K562 (cell line): ENCODE data around the gene CHRNB1. TPM values are rescaled to one million over a fixed set of nuclear protein-coding genes. Genes with fewer than 3 reads are reported as not detected.

Experiments used
- ATAC-seq: fragments of 200-7000 bp; cut with Tn5 transposase; 3 replicates; pipeline ENCODE4 v1.9.1; 2020; ENCODE audit warnings: moderate library complexity
- BruUV-seq: library from RNA; stranded (reverse); fragments of 400-500 nt; replicated peaks from 2 replicates; lab custom pipeline; 2021; lab: Mats Ljungman, UMichigan
- CTCF ChIA-PET: fragments of 300-600 bp; formaldehyde crosslinking; extraction: SDS; loops from one replicate; lab custom pipeline; 2021; ENCODE audit warnings: low intra/inter-chr PET ratio; lab: Yijun Ruan, JAX
- POLR2A ChIA-PET: fragments of 300-600, 350-650 bp; sonication (Branson Sonifier 250); formaldehyde crosslinking; extraction: SDS; loops from one replicate; lab custom pipeline; 2021; ENCODE audit warnings: antibody characterized with exemption, inconsistent platforms; lab: Yijun Ruan, JAX
- DNase-seq, 4 experiments: peaks; one replicate each; pipeline versions ENCODE4 v3.0.0 to v3.0.0-alpha.2; 2011 to 2018; ENCODE audit warnings: low spot score in 3 of 4, mixed read lengths in 3 of 4; ENCODE audit errors: extremely low read depth in 1 of 4
- FAIRE-seq: peaks from 2 replicates; lab custom pipeline; 2011; peaks lifted over from hg19 to GRCh38; lab: Jason Lieb, UNC
- H2AFZ ChIP-seq: 2 replicates; pipeline ENCODE4 v1.6.0; 2011; ENCODE audit warnings: low read depth, low read length, control low read depth, inconsistent platforms
- H3K27ac ChIP-seq: fragments of 200-600 bp; 3 replicates; pipeline ENCODE4 v1.8.0; 2011; ENCODE audit warnings: low read depth, mild to moderate bottlenecking, control low read depth, inconsistent platforms, low read length, moderate library complexity, mixed read lengths; ENCODE audit errors: extremely low read depth
- H3K27me3 ChIP-seq, 2 experiments: fragments of 300-600 bp in 1 of 2; 2 replicates in 1 of 2; 3 replicates in 1 of 2; pipeline versions ENCODE4 v1.6.0 to v1.8.0; 2011; ENCODE audit warnings: inconsistent platforms in 2 of 2, low read length in 2 of 2, mild to moderate bottlenecking in 1 of 2, mixed read lengths in 1 of 2, moderate library complexity in 1 of 2; ENCODE audit not compliant: control insufficient read depth in 2 of 2, insufficient read depth in 2 of 2
- H3K36me3 ChIP-seq: fragments of 300-600 bp; 3 replicates; pipeline ENCODE4 v1.8.0; 2011; ENCODE audit warnings: mild to moderate bottlenecking, low read length, inconsistent platforms; ENCODE audit not compliant: control insufficient read depth, insufficient read depth
- H3K4me1 ChIP-seq, 2 experiments: fragments of 200-600 bp in 1 of 2; replicated peaks in 1 of 2; 2 replicates in 1 of 2; 3 replicates in 1 of 2; pipeline versions ENCODE4 v1.5.1 to v1.8.0; 2011; ENCODE audit warnings: inconsistent platforms in 2 of 2, low read length in 2 of 2, mild to moderate bottlenecking in 1 of 2, mixed read lengths in 1 of 2, moderate library complexity in 1 of 2; ENCODE audit not compliant: control insufficient read depth in 2 of 2, insufficient read depth in 2 of 2
- H3K4me2 ChIP-seq: 2 replicates; pipeline ENCODE4 v1.6.1; 2011; ENCODE audit warnings: low read length, control low read depth, inconsistent platforms, mixed read lengths; ENCODE audit not compliant: insufficient read depth
- H3K4me3 ChIP-seq: fragments of 200-600 bp; sonication (generic), shearing (Covaris generic); 2 replicates; pipeline ENCODE4 v1.5.1; 2016; ENCODE audit warnings: control low read depth, inconsistent platforms
- H3K79me2 ChIP-seq: fragments of 200-600 bp; 3 replicates; pipeline ENCODE4 v1.8.0; 2011; ENCODE audit warnings: low read length, inconsistent platforms; ENCODE audit not compliant: control insufficient read depth, insufficient read depth
- H3K9ac ChIP-seq, 2 experiments: 2 replicates each; pipeline versions ENCODE4 v1.6.0 to v1.6.1; 2011; ENCODE audit warnings: low read depth in 2 of 2, low read length in 2 of 2, control low read depth in 1 of 2, inconsistent platforms in 1 of 2, mild to moderate bottlenecking in 1 of 2, mixed read lengths in 1 of 2; ENCODE audit not compliant: insufficient read depth in 1 of 2
- H3K9me1 ChIP-seq: one replicate; pipeline ENCODE4 v1.6.0; 2011; ENCODE audit warnings: inconsistent platforms, mild to moderate bottlenecking, low read length, moderate library complexity; ENCODE audit not compliant: control insufficient read depth, insufficient read depth
- H3K9me3 ChIP-seq: replicated peaks from 2 replicates; pipeline ENCODE4 v1.5.1; 2011; ENCODE audit warnings: low read depth, low read length, inconsistent platforms; ENCODE audit not compliant: control insufficient read depth, insufficient read depth
- H4K20me1 ChIP-seq: replicated peaks from 2 replicates; pipeline ENCODE4 v1.6.1; 2011; ENCODE audit warnings: low read length, inconsistent platforms, mixed read lengths; ENCODE audit not compliant: control insufficient read depth, insufficient read depth
- ATF7 ChIP-seq: fragments of 450-650 bp; IDR thresholded peaks from 2 replicates; pipeline ENCODE4 v1.7.1; 2014; ENCODE audit warnings: mild to moderate bottlenecking, moderate library complexity
- CREBBP ChIP-seq: IDR thresholded peaks from one replicate; pipeline ENCODE4 v1.6.1; 2012; ENCODE audit warnings: low read depth, mild to moderate bottlenecking, control low read depth, inconsistent platforms, low read length
- FOXJ3 ChIP-seq: sonication (generic); formaldehyde crosslinking; IDR thresholded peaks from 2 replicates; pipeline ENCODE4 v1.4.0; 2020; ENCODE audit warnings: mild to moderate bottlenecking, missing genetic modification reagents
- HBP1 ChIP-seq: fragments of 450-650 bp; formaldehyde crosslinking; IDR thresholded peaks from 2 replicates; pipeline ENCODE4 v1.4.0; 2022; ENCODE audit warnings: missing genetic modification characterization
- HDGF ChIP-seq: fragments of 450-650 bp; IDR thresholded peaks from 2 replicates; pipeline ENCODE4 v1.6.1; 2016
- ID3 ChIP-seq, 2 experiments: fragments of 250-450 bp in 1 of 2; fragments of 450-650 bp in 1 of 2; sonication (Bioruptor Pico) in 1 of 2; IDR thresholded peaks; 2 replicates each; pipeline versions ENCODE4 v1.6.1 to v1.8.0; 2016 to 2021; ENCODE audit warnings: mild to moderate bottlenecking in 2 of 2, moderate library complexity in 2 of 2, missing compliant biosample characterization in 1 of 2, missing genetic modification characterization in 1 of 2
- JUNB ChIP-seq: fragments of 450-650 bp; formaldehyde crosslinking; conservative IDR thresholded peaks from 2 replicates; pipeline ENCODE4 v1.4.0; 2020; ENCODE audit warnings: mild to moderate bottlenecking
- KAT8 ChIP-seq: fragments of 450-650 bp; IDR thresholded peaks from 2 replicates; pipeline ENCODE4 v1.6.1; 2016; ENCODE audit warnings: low read depth, mild to moderate bottlenecking
- POLR2B ChIP-seq: fragments of 450-650 bp; IDR thresholded peaks from 2 replicates; pipeline ENCODE4 v1.6.1; 2018; ENCODE audit warnings: low read depth; ENCODE audit not compliant: partially characterized antibody
- PYGO2 ChIP-seq: fragments of 450-650 bp; IDR thresholded peaks from 2 replicates; pipeline ENCODE4 v1.6.1; 2016; ENCODE audit warnings: mild to moderate bottlenecking, missing genetic modification characterization, moderate library complexity, missing compliant biosample characterization
- SIRT6 ChIP-seq: IDR thresholded peaks from one replicate; pipeline ENCODE4 v1.6.1; 2012; ENCODE audit warnings: low read depth, mild to moderate bottlenecking, control low read depth, inconsistent platforms, low read length, moderate library complexity
- XRCC5 ChIP-seq: fragments of 200-400 bp; formaldehyde crosslinking; IDR thresholded peaks from 2 replicates; pipeline ENCODE4 v1.6.1; 2017; ENCODE audit warnings: low read depth, mild to moderate bottlenecking, low read length
- ZBTB43 ChIP-seq: sonication (generic); formaldehyde crosslinking; IDR thresholded peaks from 2 replicates; pipeline ENCODE4 v1.8.0; 2023; ENCODE audit warnings: mild to moderate bottlenecking, missing genetic modification reagents
- ZBTB5 ChIP-seq: fragments of 450-650 bp; IDR thresholded peaks from 2 replicates; pipeline ENCODE4 v1.6.1; 2017; ENCODE audit warnings: antibody characterized with exemption
- ZC3H8 ChIP-seq: fragments of 450-650 bp; IDR thresholded peaks from 2 replicates; pipeline ENCODE4 v1.6.1; 2017
- ZNF75A ChIP-seq: fragments of 450-650 bp; formaldehyde crosslinking; IDR thresholded peaks from 2 replicates; pipeline ENCODE4 v1.4.0; 2020; ENCODE audit warnings: mild to moderate bottlenecking
- WGBS: fragments of 100-300 bp; shearing (Covaris generic); methylation state at CpG from one replicate; pipeline ENCODE4 v1.1.6; 2016; ENCODE audit warnings: low coverage, mixed read lengths; ENCODE audit not compliant: insufficient coverage; ENCODE audit errors: missing lambda C conversion rate; 5-methylcytosine and 5-hydroxymethylcytosine counted together
- in situ Hi-C: fragments of 300-500 bp; cut with MboI; formaldehyde crosslinking; loops from 4 replicates; pipeline ENCODE4 v1.15.0; 2018; ENCODE audit warnings: inconsistent platforms, mixed read lengths
- intact Hi-C: fragments of 100-400 bp; cut with micrococcal nuclease; formaldehyde crosslinking; loops from 2 replicates; pipeline ENCODE4 v1.14.2; 2022
- polyA plus RNA-seq, 8 experiments: library from polyadenylated mRNA; depleted of rRNA in 4 of 8; stranded (reverse) in 5 of 8; unstranded in 3 of 8; fragments of >200 nt; fragmentation: Nextera tagmentation in 2 of 8; fragmentation: Illumina TruSeq in 1 of 8; extraction: Ambion mirVana in 2 of 8; extraction: Trizol in 1 of 8; gene quantifications; 2 replicates each; pipeline versions ENCODE4 v1.2.1 to v1.2.3, GENCODE V29; 2011 to 2014; ENCODE audit warnings: inconsistent platforms in 1 of 8, missing spikeins in 1 of 8
- total RNA-seq, 7 experiments: library from RNA; depleted of rRNA in 6 of 7; stranded (reverse); fragments of >200 nt in 6 of 7; fragmentation: Illumina TruSeq in 2 of 7; extraction: Trizol in 2 of 7; gene quantifications; 2 replicates each; pipeline versions ENCODE4 v1.2.1 to v1.2.3, GENCODE V29; 2011 to 2021; ENCODE audit warnings: low replicate concordance in 1 of 7

The CHRNB1 gene
- total and polyA plus RNA-seq, 9 of the 15 experiments (the other 6 are each of a cell fraction or from before 2014, with no cell fraction given) = 4.7 to 12.3 (median 6.8) TPM

GRCh38 chr17:7425756-7426155 lies 19.1 kb upstream of the CHRNB1 start:
- H3K4me2 ChIP-seq = no peak overlapping the region
- no peaks in the 10 kb centered on the region for H3K79me2 ChIP-seq
- in situ Hi-C loops (no loop called here), intact Hi-C loops (no loop called here)
- CTCF ChIA-PET = no interaction called here
- DNase-seq (no peak), ATAC-seq (no peak), FAIRE-seq (no peak)
- no peaks in the 10 kb centered on the region for H3K27me3 ChIP-seq
- no peak overlapping the region; a peak in 1 of 4 replicates for H3K9ac ChIP-seq
- H3K36me3 ChIP-seq = no peaks in the 10 kb centered on the region
- no peak overlapping the region for H3K27ac ChIP-seq
- peaks cover 0 to 14% of the 10 kb centered on the region in 2 experiments; a peak in 2 of 5 replicates for H3K4me1 ChIP-seq
- POLR2A ChIA-PET = interaction anchor here (0.6 to 1.8 kb wide), 2 partner anchors 9 to 50 kb away, joined by 3 to 8 read pairs; partner anchors contain the start of gene TMEM102
- H2AFZ ChIP-seq = no peak overlapping the region
- no peak overlapping the region for H3K4me3 ChIP-seq
- H4K20me1 ChIP-seq = no peaks in the 10 kb centered on the region
- TF ChIP-seq ZBTB5 (no peak), ATF7 (no peak), JUNB (no peak), FOXJ3 (CRISPR knock-in tag) (no peak), ID3 (CRISPR knock-in tag; IDR thresholded peaks at IDR 0.05) (no peak), ID3 (tag; IDR thresholded peaks at IDR 0.05) (no peak), KAT8 (no peak), HDGF (no peak), POLR2B (no peak), HBP1 (CRISPR knock-in tag) (no peak), SIRT6 (no peak), ZC3H8 (no peak), CREBBP (no peak), ZNF75A (no peak), ZBTB43 (CRISPR knock-in tag) (no peak), PYGO2 (tag) (no peak), XRCC5 (no peak)
- no TSS peak for BruUV-seq
- H3K9me3 ChIP-seq = no peaks in the 10 kb centered on the region
- 73% methylated on average over 5 of the region's 8 CpGs for WGBS
- H3K9me1 ChIP-seq = no peaks in the 10 kb centered on the region
